ENCODE measurements around the gene OR51I2.

GRCh38 chr11:5423131-5423530 is 26.0 kb upstream of the OR51I2 start:
- TF ChIP-seq CTCF (IDR thresholded peaks at IDR 0.05) (no peak), ZFX (IDR thresholded peaks at IDR 0.05; ENCODE audit: borderline replicate concordance) (no peak)

Data from 22Rv1 (cell line).